Activated gamma-delta T cell treated with anti-CD3 and anti-CD28 coated beads, Interleukin-2, amount 50 U/mL, for 16 hours (primary cell): Measurements from ENCODE around the gene TMEM8B.

ENCODE experiments used
- DNase-seq: peaks from one replicate; pipeline ENCODE4 v3.0.0-alpha.2; 2020; ENCODE audit warnings: low read depth

TMEM8B gene

GRCh38 chr9:35811381-35812024 is 17.5 kb upstream of the TMEM8B start:
- no peak for DNase-seq

- DNase-seq = peak; percentile 91
Measured at GRCh38 chr9:35812025-35812602, 16.9 kb upstream of the TMEM8B start, which contains the start of gene SPAG8. Gene SPAG8 (minus strand): TSS chr9:35812262. CDS start chr9:35812147, 115 bp downstream.

DNA sequence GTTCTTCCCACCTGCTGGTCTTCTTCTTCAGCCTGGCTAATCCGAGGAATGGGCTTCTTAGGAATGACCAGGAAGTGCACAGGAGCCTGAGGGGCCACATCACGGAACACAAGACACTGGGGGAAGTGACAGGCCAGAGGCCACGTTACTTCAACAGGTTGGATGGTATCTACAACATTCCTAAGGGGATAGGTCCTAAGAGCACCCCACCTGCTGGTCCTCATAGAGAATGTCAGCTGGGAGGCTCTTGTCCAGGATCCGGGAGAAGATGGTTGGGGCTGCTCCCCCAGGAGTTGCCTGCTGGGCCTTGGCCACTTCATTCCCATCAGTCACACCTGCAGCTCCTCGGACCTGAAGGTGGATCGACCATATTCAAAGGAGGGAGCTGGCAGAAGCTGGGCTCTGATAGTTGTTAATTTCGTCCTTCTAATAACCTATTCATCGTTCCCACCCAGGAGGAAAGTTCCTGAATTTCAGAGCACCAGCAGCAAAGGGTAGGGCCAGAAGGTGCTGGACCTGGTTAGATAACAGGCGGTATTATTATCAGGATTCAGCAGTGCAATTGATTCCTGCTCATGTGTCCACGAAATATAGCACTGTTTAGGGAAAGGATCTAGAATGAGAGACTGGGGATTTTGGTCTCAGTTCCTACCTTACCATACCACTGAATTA is 15.5 kb upstream of the TMEM8B start:
- DNase-seq = no peak

GRCh38 chr9:35814106-35814840 is 14.8 kb upstream of the TMEM8B start:
- DNase-seq = peak; percentile 15

DNA sequence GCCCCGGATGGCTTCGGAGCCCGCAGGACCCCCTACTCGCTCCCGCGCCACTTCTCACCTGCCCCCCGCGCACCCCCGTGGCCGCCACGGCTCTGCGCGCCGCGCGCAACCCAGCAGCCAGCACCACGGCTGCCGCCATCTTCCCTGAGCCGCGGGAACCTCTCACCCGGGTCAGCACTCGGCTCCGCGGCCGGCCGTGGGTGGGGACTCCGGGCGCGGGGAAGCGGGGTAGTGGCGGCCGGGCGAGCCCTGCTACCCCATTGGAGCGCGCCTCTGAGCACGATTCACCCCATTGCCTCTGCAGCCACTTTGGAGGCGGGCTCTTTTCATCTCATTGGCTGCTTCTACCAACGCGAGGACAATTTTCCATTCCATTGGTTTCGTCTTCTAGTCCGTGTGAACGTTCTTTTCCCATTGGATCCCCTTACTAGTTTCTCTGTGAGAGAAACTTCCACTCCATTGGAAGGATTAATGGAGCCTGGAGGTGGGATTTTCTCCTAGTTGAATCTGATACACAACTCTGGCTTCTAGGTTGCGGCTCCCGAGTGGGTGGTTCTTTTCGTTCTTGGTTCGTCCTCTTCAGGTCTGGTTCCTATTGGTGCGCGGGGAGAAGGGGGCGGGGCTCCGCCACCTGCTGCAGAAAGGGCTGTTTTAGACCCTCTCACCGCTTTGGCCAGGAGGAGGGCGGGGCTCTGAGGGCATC is 14.0 kb upstream of the TMEM8B start, which contains the start of gene HINT2:
TSS of gene HINT2 (minus strand) at position 202 of the 703 bp plus-strand sequence. CDS start at position 139, 63 bp downstream.
- peak; percentile 97 for DNase-seq

- DNase-seq = no peak
Measured at GRCh38 chr9:35816708-35817107, 12.3 kb upstream of the TMEM8B start.

DNA sequence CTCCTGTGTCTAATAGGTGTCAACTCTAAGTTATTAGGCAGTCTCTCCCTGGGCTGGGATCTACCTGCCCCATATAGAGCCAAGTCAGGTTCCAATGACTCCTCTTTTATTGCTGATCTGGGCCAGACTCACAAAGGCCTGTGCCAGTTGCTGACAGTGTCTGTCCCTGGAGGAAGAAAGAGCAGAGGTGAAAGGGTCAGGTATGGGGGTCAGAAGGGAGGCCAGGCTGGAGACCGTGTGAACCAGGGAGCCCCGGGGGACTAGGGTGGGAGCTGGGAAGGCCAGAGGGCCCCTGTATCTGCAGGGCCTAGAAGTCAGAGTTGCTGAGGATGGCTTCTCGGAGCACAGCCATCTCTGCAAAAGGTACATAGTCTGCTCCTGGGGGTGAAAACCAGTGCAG is 10.7 kb upstream of the TMEM8B start:
- DNase-seq = no peak

DNA sequence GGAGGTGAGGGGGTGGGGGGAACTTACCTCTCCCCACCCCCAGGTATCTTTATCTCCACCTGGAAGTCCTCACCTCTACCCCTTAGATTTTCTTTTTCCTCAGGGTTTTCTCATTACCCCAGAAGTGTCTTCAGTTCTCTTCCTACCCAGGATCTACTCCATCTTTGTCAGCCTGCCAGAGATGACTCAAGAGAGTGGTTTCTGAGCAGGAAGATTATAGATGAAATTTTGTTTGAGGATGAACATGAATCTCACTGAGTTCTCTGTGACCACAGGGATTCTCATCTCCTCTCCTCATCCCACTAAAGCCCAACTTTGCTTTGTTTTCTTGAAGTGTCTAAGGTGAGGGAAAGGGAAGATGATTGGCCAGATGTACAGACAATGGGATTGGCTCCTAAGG is 9.0 kb upstream of the TMEM8B start:
- no peak for DNase-seq

GRCh38 chr9:35822926-35823325 is 6.1 kb upstream of the TMEM8B start:
- no peak for DNase-seq

GRCh38 chr9:35826071-35826701 is 2.8 kb upstream of the TMEM8B start:
- DNase-seq = no peak

DNA sequence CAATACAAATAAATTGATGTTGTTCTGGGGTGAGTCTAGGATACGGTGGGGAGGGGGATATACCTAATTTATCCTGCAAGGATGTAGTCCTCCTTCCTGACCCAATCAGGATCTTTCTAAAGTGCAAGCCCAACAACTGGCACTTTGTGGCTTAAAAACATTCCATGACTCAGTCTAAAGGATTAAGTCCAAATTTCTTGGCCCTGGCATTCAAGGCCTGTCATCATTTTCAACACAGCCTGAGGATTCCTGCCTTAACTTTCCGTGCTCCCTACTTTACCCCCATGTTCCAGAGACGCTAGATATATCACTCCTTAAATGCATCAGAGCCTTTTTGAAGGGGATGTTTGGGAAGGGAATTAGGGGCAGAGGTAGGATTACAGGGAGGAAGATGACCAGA is 1.5 kb upstream of the TMEM8B start:
- DNase-seq = no peak

- no peak for DNase-seq
Measured at GRCh38 chr9:35828716-35829083, 328 bp upstream of the TMEM8B start, which contains the start of gene FAM221B. Gene FAM221B (minus strand): TSS chr9:35828732. CDS start chr9:35826161, 2,571 bp downstream.

DNA sequence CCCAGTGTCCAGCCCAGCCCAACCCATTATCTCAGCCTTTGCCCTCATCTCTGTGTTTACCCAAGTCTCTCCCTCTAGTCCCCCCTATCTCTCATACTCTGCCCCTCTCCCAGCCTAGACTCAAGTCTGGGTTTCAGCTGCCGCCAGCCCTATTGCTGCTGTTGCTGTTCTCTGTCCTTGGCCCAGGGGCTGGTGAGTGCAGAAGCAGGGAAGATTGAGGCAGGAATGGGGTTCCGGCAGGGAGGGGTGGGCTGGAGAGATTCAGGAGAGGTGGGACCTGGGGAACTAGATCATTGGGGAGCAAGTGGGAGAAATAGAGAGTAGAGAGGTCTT is 702 bp downstream of the TMEM8B start:
- no peak for DNase-seq

GRCh38 chr9:35831040-35831439 is 2.0 kb downstream of the TMEM8B start:
- DNase-seq = no peak

GRCh38 chr9:35832814-35833213 is 3.8 kb downstream of the TMEM8B start:
- DNase-seq = no peak

DNA sequence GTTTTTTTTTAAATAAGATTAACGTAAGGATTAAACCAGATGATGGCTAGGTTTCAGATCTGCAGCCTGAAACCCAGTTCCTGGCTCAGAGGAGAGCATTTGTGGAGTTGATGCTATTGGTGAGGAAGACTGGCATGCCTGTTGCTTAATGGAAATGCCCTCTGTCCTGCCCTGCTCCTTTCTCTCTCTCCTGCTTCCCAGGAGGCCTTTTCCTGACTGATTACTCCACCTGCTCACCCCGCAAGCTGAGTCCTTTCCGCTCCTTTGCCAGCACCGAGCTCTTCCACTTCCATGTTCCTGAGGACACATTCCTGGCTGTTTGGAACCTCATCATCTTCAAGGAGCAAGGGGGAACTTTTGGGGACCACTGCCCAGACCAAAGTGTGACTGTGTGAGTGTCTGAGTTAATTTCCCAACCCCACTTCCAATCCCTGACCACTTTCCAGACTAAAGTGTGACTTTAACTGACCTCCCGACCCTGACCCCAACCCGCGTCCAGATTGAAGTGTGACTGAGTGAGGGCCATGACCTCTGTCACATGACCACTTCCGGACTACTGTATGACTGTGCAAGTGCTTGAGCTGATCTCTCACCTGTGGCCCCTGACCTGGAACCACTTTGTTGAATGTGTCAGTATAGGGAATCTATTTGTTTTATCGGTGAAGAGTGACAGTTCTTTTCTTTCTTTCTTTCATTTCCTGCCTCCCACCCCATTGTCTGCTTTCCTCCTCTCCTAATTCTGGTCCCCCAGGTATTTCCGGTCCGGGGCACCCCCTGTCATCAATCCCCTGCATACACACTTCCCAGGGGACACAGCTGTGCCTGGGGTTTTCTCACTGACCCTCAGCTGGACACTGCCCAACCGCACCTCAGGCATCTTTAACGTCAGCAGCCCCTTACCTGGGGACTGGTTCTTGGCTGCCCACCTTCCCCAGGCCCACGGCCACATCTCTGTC is 5.5 kb downstream of the TMEM8B start:
- no peak for DNase-seq

DNA sequence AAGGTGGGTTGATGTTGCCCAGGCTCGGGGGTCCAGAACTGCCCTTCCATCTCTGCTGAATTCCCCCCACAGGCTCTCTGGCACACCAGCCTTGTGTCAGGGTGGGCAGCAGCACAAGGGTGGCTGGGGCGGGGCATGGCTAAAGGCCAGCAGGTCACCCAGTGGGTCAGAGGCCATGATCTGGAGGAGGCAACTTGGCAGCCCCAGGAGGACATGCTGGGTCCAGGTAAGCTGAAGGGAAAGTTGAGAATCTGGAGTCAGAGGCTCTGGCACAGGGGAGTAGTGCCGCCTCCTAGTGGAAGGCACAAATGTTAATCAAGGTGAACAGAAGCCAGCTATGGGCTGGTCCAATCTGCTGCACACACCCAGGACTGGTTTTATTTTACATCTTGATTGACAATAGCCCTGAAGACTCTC is 6.2 kb downstream of the TMEM8B start:
- DNase-seq = no peak

- no peak for DNase-seq
Measured at GRCh38 chr9:35835766-35836165, 6.7 kb downstream of the TMEM8B start.

- no peak for DNase-seq
Measured at GRCh38 chr9:35836595-35836994, 7.6 kb downstream of the TMEM8B start.

- DNase-seq = no peak
Measured at GRCh38 chr9:35839926-35840325, 10.9 kb downstream of the TMEM8B start.
